ENCODE results near the gene SCD.

Gene SCD

DNA sequence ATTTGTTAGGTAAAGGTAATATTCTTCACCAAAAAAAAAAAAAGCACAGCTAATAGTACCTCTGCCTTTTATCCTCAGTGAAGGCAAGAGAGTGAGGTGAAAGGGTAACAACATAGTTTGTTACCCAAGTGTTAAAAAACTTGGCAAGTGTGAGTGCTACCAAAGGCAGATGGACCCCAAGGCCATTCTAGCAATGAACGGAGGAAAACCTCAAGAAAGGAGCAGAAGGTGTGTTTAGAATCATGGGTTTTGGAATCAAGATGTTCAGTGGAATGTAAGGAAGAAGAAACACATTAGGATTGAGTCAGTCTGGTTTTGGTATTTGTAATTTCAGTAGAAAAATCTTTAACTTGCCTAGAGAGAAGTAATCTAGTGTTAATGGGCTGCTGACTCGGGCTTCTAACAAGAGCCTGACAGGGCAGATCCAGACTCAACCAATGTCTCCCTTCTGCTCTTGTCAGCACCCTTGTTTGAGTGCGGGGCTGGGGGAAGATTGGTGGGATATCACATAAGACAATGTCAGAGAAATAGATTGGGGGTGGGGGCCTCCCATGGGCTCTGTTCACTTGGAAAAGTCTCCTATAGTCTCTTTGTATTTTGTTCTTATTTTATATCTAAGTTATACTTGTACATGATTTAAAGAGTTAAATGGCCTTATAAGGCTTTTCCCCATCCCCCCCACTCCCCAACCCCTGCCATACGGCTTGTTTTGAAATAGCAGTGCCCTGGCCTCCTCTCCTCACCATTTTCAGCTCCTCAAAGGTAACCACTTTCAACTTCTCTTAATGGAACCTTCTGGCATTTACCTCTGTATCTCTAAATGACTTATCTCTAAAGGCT is 44.4 kb downstream of the SCD start:
- TF ChIP-seq ESRRG (CRISPR knock-in tag; IDR thresholded peaks at IDR 0.05) (no peak), RARB (CRISPR knock-in tag; IDR thresholded peaks at IDR 0.05) (no peak), ZC3H10 (CRISPR knock-in tag; IDR thresholded peaks at IDR 0.05) (no peak), ZFP30 (CRISPR knock-in tag; IDR thresholded peaks at IDR 0.05) (no peak), TCF4 (CRISPR knock-in tag; IDR thresholded peaks at IDR 0.05; ENCODE audit: borderline replicate concordance) (no peak), ZNF70 (CRISPR knock-in tag; IDR thresholded peaks at IDR 0.05) (no peak), SNAI2 (CRISPR knock-in tag; IDR thresholded peaks at IDR 0.05) (no peak), OSR1 (CRISPR knock-in tag; IDR thresholded peaks at IDR 0.05) (no peak), PPARA (CRISPR knock-in tag; IDR thresholded peaks at IDR 0.05; ENCODE audit: borderline replicate concordance) (no peak), ZNF8 (CRISPR knock-in tag; IDR thresholded peaks at IDR 0.05) (no peak), GLIS3 (CRISPR knock-in tag; IDR thresholded peaks at IDR 0.05) (no peak), BACH2 (CRISPR knock-in tag; IDR thresholded peaks at IDR 0.05; ENCODE audit: borderline replicate concordance) (no peak), CSDC2 (CRISPR knock-in tag; IDR thresholded peaks at IDR 0.05) (no peak), ZFP3 (CRISPR knock-in tag; IDR thresholded peaks at IDR 0.05) (no peak), ZNF565 (CRISPR knock-in tag; conservative IDR thresholded peaks at IDR 0.05; ENCODE audit: low read depth) (no peak)
- TF ChIP-seq, protein P1, sequence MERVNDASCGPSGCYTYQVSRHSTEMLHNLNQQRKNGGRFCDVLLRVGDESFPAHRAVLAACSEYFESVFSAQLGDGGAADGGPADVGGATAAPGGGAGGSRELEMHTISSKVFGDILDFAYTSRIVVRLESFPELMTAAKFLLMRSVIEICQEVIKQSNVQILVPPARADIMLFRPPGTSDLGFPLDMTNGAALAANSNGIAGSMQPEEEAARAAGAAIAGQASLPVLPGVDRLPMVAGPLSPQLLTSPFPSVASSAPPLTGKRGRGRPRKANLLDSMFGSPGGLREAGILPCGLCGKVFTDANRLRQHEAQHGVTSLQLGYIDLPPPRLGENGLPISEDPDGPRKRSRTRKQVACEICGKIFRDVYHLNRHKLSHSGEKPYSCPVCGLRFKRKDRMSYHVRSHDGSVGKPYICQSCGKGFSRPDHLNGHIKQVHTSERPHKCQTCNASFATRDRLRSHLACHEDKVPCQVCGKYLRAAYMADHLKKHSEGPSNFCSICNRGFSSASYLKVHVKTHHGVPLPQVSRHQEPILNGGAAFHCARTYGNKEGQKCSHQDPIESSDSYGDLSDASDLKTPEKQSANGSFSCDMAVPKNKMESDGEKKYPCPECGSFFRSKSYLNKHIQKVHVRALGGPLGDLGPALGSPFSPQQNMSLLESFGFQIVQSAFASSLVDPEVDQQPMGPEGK (CRISPR knock-in tag; IDR thresholded peaks at IDR 0.05; ENCODE audit: borderline replicate concordance): no peak
- TF ChIP-seq, protein P2, sequence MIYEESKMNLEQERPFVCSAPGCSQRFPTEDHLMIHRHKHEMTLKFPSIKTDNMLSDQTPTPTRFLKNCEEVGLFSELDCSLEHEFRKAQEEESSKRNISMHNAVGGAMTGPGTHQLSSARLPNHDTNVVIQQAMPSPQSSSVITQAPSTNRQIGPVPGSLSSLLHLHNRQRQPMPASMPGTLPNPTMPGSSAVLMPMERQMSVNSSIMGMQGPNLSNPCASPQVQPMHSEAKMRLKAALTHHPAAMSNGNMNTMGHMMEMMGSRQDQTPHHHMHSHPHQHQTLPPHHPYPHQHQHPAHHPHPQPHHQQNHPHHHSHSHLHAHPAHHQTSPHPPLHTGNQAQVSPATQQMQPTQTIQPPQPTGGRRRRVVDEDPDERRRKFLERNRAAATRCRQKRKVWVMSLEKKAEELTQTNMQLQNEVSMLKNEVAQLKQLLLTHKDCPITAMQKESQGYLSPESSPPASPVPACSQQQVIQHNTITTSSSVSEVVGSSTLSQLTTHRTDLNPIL (CRISPR knock-in tag; IDR thresholded peaks at IDR 0.05; ENCODE audit: low read depth): no peak
- TF ChIP-seq, protein P3, sequence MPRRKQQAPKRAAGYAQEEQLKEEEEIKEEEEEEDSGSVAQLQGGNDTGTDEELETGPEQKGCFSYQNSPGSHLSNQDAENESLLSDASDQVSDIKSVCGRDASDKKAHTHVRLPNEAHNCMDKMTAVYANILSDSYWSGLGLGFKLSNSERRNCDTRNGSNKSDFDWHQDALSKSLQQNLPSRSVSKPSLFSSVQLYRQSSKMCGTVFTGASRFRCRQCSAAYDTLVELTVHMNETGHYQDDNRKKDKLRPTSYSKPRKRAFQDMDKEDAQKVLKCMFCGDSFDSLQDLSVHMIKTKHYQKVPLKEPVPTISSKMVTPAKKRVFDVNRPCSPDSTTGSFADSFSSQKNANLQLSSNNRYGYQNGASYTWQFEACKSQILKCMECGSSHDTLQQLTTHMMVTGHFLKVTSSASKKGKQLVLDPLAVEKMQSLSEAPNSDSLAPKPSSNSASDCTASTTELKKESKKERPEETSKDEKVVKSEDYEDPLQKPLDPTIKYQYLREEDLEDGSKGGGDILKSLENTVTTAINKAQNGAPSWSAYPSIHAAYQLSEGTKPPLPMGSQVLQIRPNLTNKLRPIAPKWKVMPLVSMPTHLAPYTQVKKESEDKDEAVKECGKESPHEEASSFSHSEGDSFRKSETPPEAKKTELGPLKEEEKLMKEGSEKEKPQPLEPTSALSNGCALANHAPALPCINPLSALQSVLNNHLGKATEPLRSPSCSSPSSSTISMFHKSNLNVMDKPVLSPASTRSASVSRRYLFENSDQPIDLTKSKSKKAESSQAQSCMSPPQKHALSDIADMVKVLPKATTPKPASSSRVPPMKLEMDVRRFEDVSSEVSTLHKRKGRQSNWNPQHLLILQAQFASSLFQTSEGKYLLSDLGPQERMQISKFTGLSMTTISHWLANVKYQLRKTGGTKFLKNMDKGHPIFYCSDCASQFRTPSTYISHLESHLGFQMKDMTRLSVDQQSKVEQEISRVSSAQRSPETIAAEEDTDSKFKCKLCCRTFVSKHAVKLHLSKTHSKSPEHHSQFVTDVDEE (CRISPR knock-in tag; IDR thresholded peaks at IDR 0.05): no peak
- TF ChIP-seq, protein P4, sequence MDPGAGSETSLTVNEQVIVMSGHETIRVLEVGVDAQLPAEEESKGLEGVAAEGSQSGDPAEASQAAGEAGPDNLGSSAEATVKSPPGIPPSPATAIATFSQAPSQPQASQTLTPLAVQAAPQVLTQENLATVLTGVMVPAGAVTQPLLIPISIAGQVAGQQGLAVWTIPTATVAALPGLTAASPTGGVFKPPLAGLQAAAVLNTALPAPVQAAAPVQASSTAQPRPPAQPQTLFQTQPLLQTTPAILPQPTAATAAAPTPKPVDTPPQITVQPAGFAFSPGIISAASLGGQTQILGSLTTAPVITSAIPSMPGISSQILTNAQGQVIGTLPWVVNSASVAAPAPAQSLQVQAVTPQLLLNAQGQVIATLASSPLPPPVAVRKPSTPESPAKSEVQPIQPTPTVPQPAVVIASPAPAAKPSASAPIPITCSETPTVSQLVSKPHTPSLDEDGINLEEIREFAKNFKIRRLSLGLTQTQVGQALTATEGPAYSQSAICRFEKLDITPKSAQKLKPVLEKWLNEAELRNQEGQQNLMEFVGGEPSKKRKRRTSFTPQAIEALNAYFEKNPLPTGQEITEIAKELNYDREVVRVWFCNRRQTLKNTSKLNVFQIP (CRISPR knock-in tag; IDR thresholded peaks at IDR 0.05; ENCODE audit: borderline replicate concordance, low read depth): no peak
- no peak for ATAC-seq

DNA sequence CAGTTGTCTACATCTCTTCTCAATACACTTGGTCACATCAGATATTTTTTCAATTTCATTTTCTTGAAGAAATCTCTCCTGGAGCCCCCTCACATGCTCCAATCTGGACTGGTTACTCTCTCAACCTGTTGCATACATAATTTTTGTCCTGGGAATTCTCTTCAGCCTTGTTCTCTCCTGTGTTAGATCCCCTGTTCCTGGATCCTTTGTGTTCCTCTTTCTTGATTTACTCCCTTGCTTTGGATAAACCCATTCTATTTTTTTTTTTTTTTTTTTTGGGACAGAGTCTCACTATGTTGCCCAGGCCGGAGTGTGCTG is 45.6 kb downstream of the SCD start:
- no peak for ATAC-seq
- TF ChIP-seq ZNF8 (CRISPR knock-in tag; IDR thresholded peaks at IDR 0.05) (no peak), ESRRG (CRISPR knock-in tag; IDR thresholded peaks at IDR 0.05) (no peak), TOX (CRISPR knock-in tag; IDR thresholded peaks at IDR 0.05; ENCODE audit: borderline replicate concordance) (no peak), OSR1 (CRISPR knock-in tag; IDR thresholded peaks at IDR 0.05) (no peak), CSDC2 (CRISPR knock-in tag; IDR thresholded peaks at IDR 0.05) (no peak), ARNTL (CRISPR knock-in tag; IDR thresholded peaks at IDR 0.05; ENCODE audit: borderline replicate concordance, low read depth) (no peak), SNAI2 (CRISPR knock-in tag; IDR thresholded peaks at IDR 0.05) (no peak), ZFP30 (CRISPR knock-in tag; IDR thresholded peaks at IDR 0.05) (no peak), GLIS3 (CRISPR knock-in tag; IDR thresholded peaks at IDR 0.05) (no peak), ZFP3 (CRISPR knock-in tag; IDR thresholded peaks at IDR 0.05) (no peak)
- TF ChIP-seq, protein P3 (CRISPR knock-in tag; IDR thresholded peaks at IDR 0.05): no peak
- TF ChIP-seq, protein P4 (CRISPR knock-in tag; IDR thresholded peaks at IDR 0.05; ENCODE audit: borderline replicate concordance, low read depth): no peak

Measured in SK-N-SH treated with all-trans-retinoic acid at 6 μM for 48 hours (cell line).